Karpas-422 (cell line): ENCODE measurements around the gene LSM14B. TPM values are rescaled to one million over a fixed set of nuclear protein-coding genes. Genes with fewer than 3 reads are reported as not detected.

ENCODE experiments used
- DNase-seq: peaks from one replicate; pipeline ENCODE4 v3.0.0-alpha.2; 2015
- H2AFZ ChIP-seq: fragments of 200-600 bp; sonication (generic); 2 replicates; pipeline ENCODE4 v1.6.1; 2014; ENCODE audit warnings: antibody characterized with exemption, low read length, mixed read lengths
- H3K27ac ChIP-seq: fragments of 200-600 bp; sonication (generic); 2 replicates; pipeline ENCODE4 v1.5.1; 2014; ENCODE audit warnings: mild to moderate bottlenecking, low read length, moderate library complexity
- H3K27me3 ChIP-seq: fragments of 200-600 bp; sonication (generic); 2 replicates; pipeline ENCODE4 v1.6.1; 2014; ENCODE audit warnings: low read length, mixed read lengths
- H3K36me3 ChIP-seq: fragments of 200-600 bp; sonication (generic); 2 replicates; pipeline ENCODE4 v1.6.1; 2014; ENCODE audit warnings: low read length, mixed read lengths; ENCODE audit not compliant: insufficient read depth
- H3K4me1 ChIP-seq: fragments of 200-600 bp; sonication (generic); 2 replicates; pipeline ENCODE4 v1.6.1; 2014; ENCODE audit warnings: mild to moderate bottlenecking, low read length, mixed read lengths
- H3K4me2 ChIP-seq: fragments of 200-600 bp; sonication (generic); 2 replicates; pipeline ENCODE4 v1.6.1; 2014; ENCODE audit warnings: low read length, low read depth, mild to moderate bottlenecking; ENCODE audit not compliant: poor library complexity, severe bottlenecking
- H3K4me3 ChIP-seq: fragments of 200-600 bp; sonication (generic); 2 replicates; pipeline ENCODE4 v1.5.1; 2014; ENCODE audit warnings: mild to moderate bottlenecking, antibody characterized with exemption, low read length, mixed read lengths
- H3K79me2 ChIP-seq: fragments of 200-600 bp; sonication (generic); 2 replicates; pipeline ENCODE4 v1.6.1; 2014; ENCODE audit warnings: mild to moderate bottlenecking, low read length, mixed read lengths
- H3K9ac ChIP-seq: fragments of 200-600 bp; sonication (generic); 2 replicates; pipeline ENCODE4 v1.6.0; 2014; ENCODE audit warnings: low read length
- H3K9me2 ChIP-seq: fragments of 200-600 bp; sonication (generic), shearing (Covaris generic); replicated peaks from 2 replicates; pipeline ENCODE4 v1.6.0; 2014; ENCODE audit warnings: mild to moderate bottlenecking, low read length, moderate library complexity; ENCODE audit not compliant: insufficient read depth
- H3K9me3 ChIP-seq: fragments of 300-700, 200-600 bp; sonication (generic); 2 replicates; pipeline ENCODE4 v1.6.1; 2014; ENCODE audit warnings: low read length, mixed read lengths
- H4K20me1 ChIP-seq: fragments of 200-600 bp; sonication (generic); 2 replicates; pipeline ENCODE4 v1.6.1; 2014; ENCODE audit warnings: mild to moderate bottlenecking, antibody characterized with exemption, low read length, low read depth; ENCODE audit not compliant: insufficient read depth
- total RNA-seq: library from RNA; depleted of rRNA; stranded (reverse); fragments of >200 nt; shearing (Covaris generic); gene quantifications from 2 replicates; pipeline ENCODE4 v1.2.3, GENCODE V29; 2014; ENCODE audit warnings: low replicate concordance

LSM14B gene
- total RNA-seq, 1 experiment from 2014 or later = 16.1 TPM

GRCh38 chr20:62156592-62157386, 34.5 kb downstream of the LSM14B start:
- H3K9me3 ChIP-seq = no peaks in the 10 kb centered on the region; the same call in 1 of the 2 replicates
- H3K79me2 ChIP-seq = no peaks in the 10 kb centered on the region; the same call in 1 of the 2 replicates
- no peak overlapping the region for H3K4me2 ChIP-seq
- H2AFZ ChIP-seq = no peak overlapping the region
- no peaks in the 10 kb centered on the region for H3K9me2 ChIP-seq
- H4K20me1 ChIP-seq = peaks cover 72% of the 10 kb centered on the region
- peak; percentile 88 for DNase-seq
- H3K27me3 ChIP-seq = no peaks in the 10 kb centered on the region
- no peak overlapping the region for H3K4me3 ChIP-seq
- H3K36me3 ChIP-seq = no peaks in the 10 kb centered on the region; the same call in 1 of the 2 replicates
- H3K4me1 ChIP-seq = peaks cover 36% of the 10 kb centered on the region
- no peak overlapping the region for H3K9ac ChIP-seq
- H3K27ac ChIP-seq = no peak overlapping the region

- H3K79me2 ChIP-seq = no peaks in the 10 kb centered on the region; the same call in 1 of the 2 replicates
- no peaks in the 10 kb centered on the region; the same call in 1 of the 2 replicates for H3K36me3 ChIP-seq
These were observed 35.3 kb downstream of the LSM14B start for GRCh38 chr20:62157387-62158087.

GRCh38 chr20:62158088-62158400, 35.8 kb downstream of the LSM14B start:
- no peaks in the 10 kb centered on the region; the same call in 1 of the 2 replicates for H3K79me2 ChIP-seq
- peaks cover 66% of the 10 kb centered on the region for H4K20me1 ChIP-seq
- DNase-seq = no peak
- H3K27me3 ChIP-seq = no peaks in the 10 kb centered on the region
- H3K36me3 ChIP-seq = no peaks in the 10 kb centered on the region; the same call in 1 of the 2 replicates
- no peaks in the 10 kb centered on the region for H3K9me2 ChIP-seq
- H3K27ac ChIP-seq = no peak overlapping the region
- H3K4me3 ChIP-seq = no peak overlapping the region; the same call in 1 of the 2 replicates
- no peaks in the 10 kb centered on the region; the same call in 1 of the 2 replicates for H3K9me3 ChIP-seq
- H3K4me1 ChIP-seq = peaks cover 36% of the 10 kb centered on the region
- peak overlapping the region; percentile 52 for H3K4me2 ChIP-seq
- H2AFZ ChIP-seq = no peak overlapping the region
- H3K9ac ChIP-seq = no peak overlapping the region

More at GRCh38 chr20:62157387-62158087, 35.3 kb downstream of the LSM14B start:
- no peak overlapping the region for H3K4me2 ChIP-seq
- no peaks in the 10 kb centered on the region for H3K27me3 ChIP-seq
- peaks cover 36% of the 10 kb centered on the region for H3K4me1 ChIP-seq
- H2AFZ ChIP-seq = no peak overlapping the region
- no peaks in the 10 kb centered on the region; the same call in 1 of the 2 replicates for H3K9me3 ChIP-seq
- no peak overlapping the region for H3K9ac ChIP-seq
- DNase-seq = no peak
- peaks cover 66% of the 10 kb centered on the region for H4K20me1 ChIP-seq
- H3K4me3 ChIP-seq = no peak overlapping the region
- no peak overlapping the region for H3K27ac ChIP-seq
- H3K9me2 ChIP-seq = no peaks in the 10 kb centered on the region

- Histone ChIP-seq H3K9ac (0 out of 2 replicates have a peak overlapping the region, but pooled peaks have one; percentile 26), H3K9me3 (no peaks in the 10 kb centered on the region), H3K9me2 (no peaks in the 10 kb centered on the region), H3K4me3 (peak overlapping the region; percentile 43; the same call in 1 of the 2 replicates), H3K27ac (peak overlapping the region; percentile 33; the same call in 1 of the 2 replicates), H3K4me1 (peaks cover 36% of the 10 kb centered on the region), H3K36me3 (no peaks in the 10 kb centered on the region), H3K27me3 (no peaks in the 10 kb centered on the region), H2AFZ (no peak overlapping the region), H3K79me2 (no peaks in the 10 kb centered on the region; the same call in 1 of the 2 replicates), H3K4me2 (peak overlapping the region; percentile 52), H4K20me1 (peaks cover 62% of the 10 kb centered on the region)
- DNase-seq = peak; percentile 80
These were observed 36.3 kb downstream of the LSM14B start for GRCh38 chr20:62158541-62158940.

- H4K20me1 ChIP-seq = peaks cover 58% of the 10 kb centered on the region
- no peaks in the 10 kb centered on the region for H3K27me3 ChIP-seq
- no peaks in the 10 kb centered on the region for H3K9me2 ChIP-seq
- DNase-seq = peak; percentile 74
- H3K9me3 ChIP-seq = no peaks in the 10 kb centered on the region
- no peaks in the 10 kb centered on the region for H3K79me2 ChIP-seq
- no peak overlapping the region for H2AFZ ChIP-seq
- H3K9ac ChIP-seq = peak overlapping the region; percentile 26; the same call in 1 of the 2 replicates
- peak overlapping the region; percentile 32; the same call in 1 of the 2 replicates for H3K4me3 ChIP-seq
- no peaks in the 10 kb centered on the region for H3K36me3 ChIP-seq
- H3K4me2 ChIP-seq = peak overlapping the region; percentile 52
- H3K4me1 ChIP-seq = peaks cover 36% of the 10 kb centered on the region
- H3K27ac ChIP-seq = peak overlapping the region; percentile 33; the same call in 1 of the 2 replicates
These were observed 36.8 kb downstream of the LSM14B start for GRCh38 chr20:62159052-62159451.

GRCh38 chr20:62159839-62160238, 37.6 kb downstream of the LSM14B start:
- no peaks in the 10 kb centered on the region for H3K79me2 ChIP-seq

GRCh38 chr20:62160253-62160652, 38.0 kb downstream of the LSM14B start:
- Histone ChIP-seq H3K27me3 (no peaks in the 10 kb centered on the region), H3K9me2 (no peaks in the 10 kb centered on the region), H3K4me3 (no peak overlapping the region), H3K4me2 (no peak overlapping the region), H2AFZ (no peak overlapping the region), H3K79me2 (no peaks in the 10 kb centered on the region), H3K4me1 (peaks cover 36% of the 10 kb centered on the region), H4K20me1 (peaks cover 46% of the 10 kb centered on the region), H3K36me3 (no peaks in the 10 kb centered on the region), H3K9ac (no peak overlapping the region), H3K9me3 (no peaks in the 10 kb centered on the region), H3K27ac (no peak overlapping the region)
- DNase-seq = no peak

More at GRCh38 chr20:62159839-62160238, 37.6 kb downstream of the LSM14B start:
- Histone ChIP-seq H3K36me3 (no peaks in the 10 kb centered on the region), H4K20me1 (peaks cover 51% of the 10 kb centered on the region), H3K27me3 (no peaks in the 10 kb centered on the region), H3K9me3 (no peaks in the 10 kb centered on the region), H3K9me2 (no peaks in the 10 kb centered on the region), H3K4me2 (no peak overlapping the region), H3K27ac (no peak overlapping the region), H3K4me3 (no peak overlapping the region), H3K4me1 (peaks cover 36% of the 10 kb centered on the region), H2AFZ (no peak overlapping the region), H3K9ac (no peak overlapping the region)
- DNase-seq = no peak

- no peak overlapping the region for H3K4me2 ChIP-seq
- H4K20me1 ChIP-seq = peaks cover 40% of the 10 kb centered on the region
- H3K27me3 ChIP-seq = no peaks in the 10 kb centered on the region
- H3K9ac ChIP-seq = no peak overlapping the region
- H3K4me1 ChIP-seq = peaks cover 36% of the 10 kb centered on the region
- H3K27ac ChIP-seq = no peak overlapping the region
- no peaks in the 10 kb centered on the region for H3K36me3 ChIP-seq
- no peak overlapping the region for H2AFZ ChIP-seq
- H3K9me2 ChIP-seq = no peaks in the 10 kb centered on the region
- no peaks in the 10 kb centered on the region for H3K9me3 ChIP-seq
- H3K79me2 ChIP-seq = no peaks in the 10 kb centered on the region
- H3K4me3 ChIP-seq = no peak overlapping the region
- no peak for DNase-seq
These were observed 38.6 kb downstream of the LSM14B start for GRCh38 chr20:62160876-62161275.
